A549 (cell line): Measurements from ENCODE around the gene SCYGR2. TPM values are rescaled to one million over a fixed set of nuclear protein-coding genes. Genes with fewer than 3 reads are reported as not detected.

Source experiments
- ATAC-seq, 2 experiments: fragments of 200-7000 bp in 1 of 2; fragments of >200 bp in 1 of 2; cut with Nextera tagmentation in 1 of 2; cut with Tn5 transposase in 1 of 2; 3 replicates each; pipeline versions ENCODE4 v1.8.0 to v1.9.1; 2018 to 2020; ENCODE audit warnings: mild to moderate bottlenecking in 1 of 2, moderate library complexity in 1 of 2
- CTCF ChIA-PET: fragments of 300-600 bp; sonication (Branson Sonifier 250); formaldehyde crosslinking; extraction: SDS; loops from one replicate; lab custom pipeline; 2021; ENCODE audit warnings: antibody characterized with exemption, inconsistent platforms; lab: Yijun Ruan, JAX
- POLR2A ChIA-PET: fragments of 350-600 bp; formaldehyde crosslinking; extraction: SDS; loops from one replicate; lab custom pipeline; 2021; ENCODE audit warnings: antibody characterized with exemption, inconsistent platforms; lab: Yijun Ruan, JAX
- DNase-seq, 2 experiments: peaks; one replicate each; pipeline versions ENCODE4 v3.0.0 to v3.0.0-alpha.2; 2011 to 2016; ENCODE audit warnings: low read depth in 1 of 2, low spot score in 1 of 2
- FAIRE-seq: peaks from 2 replicates; lab custom pipeline; 2011; peaks lifted over from hg19 to GRCh38; lab: Jason Lieb, UNC
- H3K27ac ChIP-seq, 2 experiments: fragments of >200 bp; sonication (Bioruptor Twin); formaldehyde crosslinking; 3 replicates each; pipeline ENCODE4 v1.5.1; 2016 to 2017
- H3K4me1 ChIP-seq: fragments of >200 bp; sonication (Bioruptor Twin); formaldehyde crosslinking; 3 replicates; pipeline ENCODE4 v1.6.1; 2016
- H3K4me2 ChIP-seq: fragments of >200 bp; sonication (Bioruptor Twin); formaldehyde crosslinking; 3 replicates; pipeline ENCODE4 v1.6.1; 2016
- H3K4me3 ChIP-seq: fragments of >200 bp; sonication (Bioruptor Twin); formaldehyde crosslinking; 3 replicates; pipeline ENCODE4 v1.5.1; 2016
- H3K9me3 ChIP-seq: fragments of >200 bp; sonication (Bioruptor Twin); formaldehyde crosslinking; 3 replicates; pipeline ENCODE4 v1.6.1; 2016
- ATOH8 ChIP-seq: fragments of 250-450 bp; sonication (Bioruptor Pico); IDR thresholded peaks from 2 replicates; pipeline ENCODE4 v1.5.0; 2020; ENCODE audit warnings: low read depth, mild to moderate bottlenecking, moderate library complexity
- BCL3 ChIP-seq: fragments of >200 bp; sonication (Bioruptor Twin); formaldehyde crosslinking; IDR thresholded peaks from 3 replicates; pipeline ENCODE4 v1.6.1; 2016
- BHLHE40 ChIP-seq: IDR thresholded peaks from 2 replicates; pipeline ENCODE4 v1.6.1; 2012; ENCODE audit warnings: low read depth, low read length, inconsistent platforms
- CBX8 ChIP-seq: fragments of 200-600 bp; sonication (generic); IDR thresholded peaks from 2 replicates; pipeline ENCODE4 v1.6.1; 2016
- CHD2 ChIP-seq: fragments of 150-350 bp; IDR thresholded peaks from 2 replicates; pipeline ENCODE4 v1.6.1; 2014; ENCODE audit warnings: low read length; ENCODE audit not compliant: partially characterized antibody
- CHD4 ChIP-seq: fragments of 200-600 bp; sonication (generic); IDR thresholded peaks from 2 replicates; pipeline ENCODE4 v1.6.1; 2016; ENCODE audit warnings: antibody characterized with exemption, mild to moderate bottlenecking, borderline replicate concordance
- ELK1 ChIP-seq: fragments of 150-350 bp; IDR thresholded peaks from 2 replicates; pipeline ENCODE4 v1.6.1; 2014; ENCODE audit warnings: low read depth, mild to moderate bottlenecking, low read length
- EP300 ChIP-seq, 2 experiments: fragments of >200 bp; sonication (Bioruptor Twin); formaldehyde crosslinking; IDR thresholded peaks; 2 replicates in 1 of 2; 3 replicates in 1 of 2; pipeline ENCODE4 v1.6.1; 2016 to 2017
- ESRRA ChIP-seq: fragments of 150-350 bp; IDR thresholded peaks from 2 replicates; pipeline ENCODE4 v1.6.1; 2014; ENCODE audit warnings: mild to moderate bottlenecking, low read length, borderline replicate concordance
- FOSL2 ChIP-seq, 2 experiments: fragments of 450-650 bp in 1 of 2; fragments of >200 bp in 1 of 2; sonication (Bioruptor Twin) in 1 of 2; formaldehyde crosslinking; IDR thresholded peaks; 2 replicates each; pipeline versions ENCODE4 v1.5.0 to v1.6.1; 2016 to 2020; ENCODE audit warnings: mild to moderate bottlenecking in 1 of 2, moderate library complexity in 1 of 2
- HES2 ChIP-seq: fragments of >200 bp; sonication (Bioruptor Twin); formaldehyde crosslinking; IDR thresholded peaks from 2 replicates; pipeline ENCODE4 v1.6.1; 2016
- HEYL ChIP-seq: fragments of 250-450 bp; sonication (Bioruptor Pico); IDR thresholded peaks from 2 replicates; pipeline ENCODE4 v1.8.0; 2021; ENCODE audit warnings: mild to moderate bottlenecking, moderate library complexity
- HOXB5 ChIP-seq: fragments of 250-450 bp; sonication (Bioruptor Pico); IDR thresholded peaks from 2 replicates; pipeline ENCODE4 v1.5.0; 2020; ENCODE audit warnings: mild to moderate bottlenecking, moderate library complexity
- JUN ChIP-seq, 2 experiments: fragments of >200 bp; sonication (Bioruptor Twin); formaldehyde crosslinking; IDR thresholded peaks; 2 replicates in 1 of 2; 3 replicates in 1 of 2; pipeline ENCODE4 v1.6.1; 2016 to 2017
- KDM5A ChIP-seq: fragments of 200-600 bp; sonication (generic); IDR thresholded peaks from 2 replicates; pipeline ENCODE4 v1.6.1; 2016; ENCODE audit warnings: antibody characterized with exemption, mild to moderate bottlenecking
- MAZ ChIP-seq: fragments of 150-350 bp; IDR thresholded peaks from 2 replicates; pipeline ENCODE4 v1.6.1; 2014; ENCODE audit warnings: antibody characterized with exemption, low read depth, low read length, borderline replicate concordance
- REST ChIP-seq: fragments of 200-600 bp; sonication (generic); IDR thresholded peaks from 2 replicates; pipeline ENCODE4 v1.6.1; 2016; ENCODE audit warnings: antibody characterized with exemption, mild to moderate bottlenecking, moderate library complexity
- WGBS: methylation state at CpG from one replicate; pipeline ENCODE4 v1.1.6; 2017; ENCODE audit errors: missing lambda C conversion rate; 5-methylcytosine and 5-hydroxymethylcytosine counted together
- polyA plus RNA-seq, 4 experiments: library from polyadenylated mRNA; depleted of rRNA in 3 of 4; stranded (reverse); fragments of >200 nt; fragmentation: RNase III in 1 of 4; extraction: RNeasy Plus Mini Kit Qiagen cat#74134 plus additional on column Dnase treatment in 1 of 4; gene quantifications; 2 replicates in 3 of 4; 3 replicates in 1 of 4; pipeline ENCODE4 v1.2.3, GENCODE V29; 2011 to 2017

The SCYGR2 gene
- polyA plus RNA-seq, 2 of the 4 experiments (the other 2 are of a cell fraction): not detected

- Histone ChIP-seq H3K9me3 (no peaks in the 10 kb centered on the region), H3K4me1 (peaks cover 6% of the 10 kb centered on the region), H3K27ac (peak overlapping the region in 1 of 2 experiments; percentile 38; a peak in 1 of 6 replicates), H3K4me2 (no peak overlapping the region), H3K4me3 (no peak overlapping the region)
- ChIA-PET POLR2A (no interaction called here), CTCF (no interaction called here)
- TF ChIP-seq ATOH8 (CRISPR knock-in tag) (no peak), HEYL (CRISPR knock-in tag) (no peak), FOSL2 (IDR thresholded peaks at IDR 0.05) (no peak), FOSL2 (CRISPR knock-in tag; IDR thresholded peaks at IDR 0.05) (peak; percentile 25; the same call in 1 of the 2 replicates), REST (no peak), JUN (IDR thresholded peaks at IDR 0.05) (no peak), CBX8 (no peak), KDM5A (no peak), HOXB5 (no peak)
- FAIRE-seq (no peak), DNase-seq (no peak), ATAC-seq (no peak; a peak in 1 of 6 replicates)
- 66% methylated on average over 4 of the region's 4 CpGs for WGBS
Observed at GRCh38 chr2:227597998-227598397, 695 bp upstream of the SCYGR2 start.

GRCh38 chr2:227602358-227602757 is 3.7 kb downstream of the SCYGR2 start:
- TF ChIP-seq HES2 (no peak), ESRRA (no peak), BCL3 (no peak), CHD2 (no peak), CHD4 (no peak), ELK1 (no peak), REST (no peak), MAZ (no peak), EP300 (IDR thresholded peaks at IDR 0.05) (no peak), BHLHE40 (no peak)
- ChIA-PET CTCF (no interaction called here), POLR2A (no interaction called here)
- no peak for FAIRE-seq
- H3K4me2 ChIP-seq: no peak overlapping the region
- no peak for ATAC-seq
- 86% methylated on average over 3 of the region's 3 CpGs for WGBS
- no peaks in the 10 kb centered on the region for H3K9me3 ChIP-seq
- no peak for DNase-seq
- no peak overlapping the region for H3K27ac ChIP-seq
- H3K4me1 ChIP-seq: peaks cover 6% of the 10 kb centered on the region
- H3K4me3 ChIP-seq: no peak overlapping the region
